ENCODE data around the gene IMP3. TPM values are rescaled to one million over a fixed set of nuclear protein-coding genes. Genes with fewer than 3 reads are reported as not detected.

The IMP3 gene
- total RNA-seq, 1 donor from 2014 or later: 159 TPM

- no peaks in the 10 kb centered on the region for H3K9me3 ChIP-seq
- intact Hi-C loops (cut with DNase I): no loop called here
- peaks cover 42 to 71% of the 10 kb centered on the region in 2 donors for H3K4me1 ChIP-seq
- TF ChIP-seq CTCF (IDR thresholded peaks at IDR 0.05): no peak
- peaks cover 15 to 42% of the 10 kb centered on the region in 2 donors for H3K36me3 ChIP-seq
- peak overlapping the region; percentile 34 to 60 for H3K27ac ChIP-seq
- H3K4me3 ChIP-seq: no peak overlapping the region
- DNase-seq (ENCODE audit: low spot score in 2 of 2): no peak
- no peaks in the 10 kb centered on the region for H3K27me3 ChIP-seq
Measured at GRCh38 chr15:75655931-75656330, 15.9 kb upstream of the IMP3 start.

GRCh38 chr15:75654201-75654907 lies 14.3 kb upstream of the IMP3 start:
- Histone ChIP-seq H3K27me3 (no peaks in the 10 kb centered on the region), H3K36me3 (peaks cover 15 to 40% of the 10 kb centered on the region in 2 donors), H3K9me3 (no peaks in the 10 kb centered on the region), H3K4me3 (peak overlapping the region in 1 of 2 donors; percentile 14), H3K4me1 (peaks cover 41 to 70% of the 10 kb centered on the region in 2 donors), H3K27ac (peak overlapping the region; percentile 98 to 99)
- intact Hi-C loops (cut with DNase I): no loop called here
- no peak for DNase-seq (ENCODE audit: low spot score in 2 of 2)
- no peak for TF ChIP-seq CTCF (IDR thresholded peaks at IDR 0.05)

GRCh38 chr15:75653347-75653913 lies 13.4 kb upstream of the IMP3 start:
- Histone ChIP-seq H3K27ac (peak overlapping the region; percentile 98 to 99), H3K36me3 (peaks cover 15 to 33% of the 10 kb centered on the region in 2 donors), H3K4me1 (peaks cover 39 to 66% of the 10 kb centered on the region in 2 donors), H3K9me3 (no peaks in the 10 kb centered on the region), H3K4me3 (peak overlapping the region in 1 of 2 donors; percentile 94), H3K27me3 (no peaks in the 10 kb centered on the region)
- intact Hi-C loops (cut with DNase I): no loop called here
- TF ChIP-seq CTCF (IDR thresholded peaks at IDR 0.05): no peak
- DNase-seq (ENCODE audit: low spot score in 2 of 2): no peak

- peaks cover 4 to 19% of the 10 kb centered on the region in 2 donors for H3K36me3 ChIP-seq
- no peaks in the 10 kb centered on the region for H3K9me3 ChIP-seq
- no peaks in the 10 kb centered on the region for H3K27me3 ChIP-seq
- intact Hi-C loops (cut with DNase I): no loop called here
- no peak for DNase-seq (ENCODE audit: low spot score in 2 of 2)
- no peak for TF ChIP-seq CTCF (IDR thresholded peaks at IDR 0.05)
- peak overlapping the region; percentile 86 to 94 for H3K4me3 ChIP-seq
- H3K27ac ChIP-seq: peak overlapping the region; percentile 98 to 99
- peaks cover 39 to 64% of the 10 kb centered on the region in 2 donors for H3K4me1 ChIP-seq
Measured at GRCh38 chr15:75651810-75652543, 12.0 kb upstream of the IMP3 start.

DNA sequence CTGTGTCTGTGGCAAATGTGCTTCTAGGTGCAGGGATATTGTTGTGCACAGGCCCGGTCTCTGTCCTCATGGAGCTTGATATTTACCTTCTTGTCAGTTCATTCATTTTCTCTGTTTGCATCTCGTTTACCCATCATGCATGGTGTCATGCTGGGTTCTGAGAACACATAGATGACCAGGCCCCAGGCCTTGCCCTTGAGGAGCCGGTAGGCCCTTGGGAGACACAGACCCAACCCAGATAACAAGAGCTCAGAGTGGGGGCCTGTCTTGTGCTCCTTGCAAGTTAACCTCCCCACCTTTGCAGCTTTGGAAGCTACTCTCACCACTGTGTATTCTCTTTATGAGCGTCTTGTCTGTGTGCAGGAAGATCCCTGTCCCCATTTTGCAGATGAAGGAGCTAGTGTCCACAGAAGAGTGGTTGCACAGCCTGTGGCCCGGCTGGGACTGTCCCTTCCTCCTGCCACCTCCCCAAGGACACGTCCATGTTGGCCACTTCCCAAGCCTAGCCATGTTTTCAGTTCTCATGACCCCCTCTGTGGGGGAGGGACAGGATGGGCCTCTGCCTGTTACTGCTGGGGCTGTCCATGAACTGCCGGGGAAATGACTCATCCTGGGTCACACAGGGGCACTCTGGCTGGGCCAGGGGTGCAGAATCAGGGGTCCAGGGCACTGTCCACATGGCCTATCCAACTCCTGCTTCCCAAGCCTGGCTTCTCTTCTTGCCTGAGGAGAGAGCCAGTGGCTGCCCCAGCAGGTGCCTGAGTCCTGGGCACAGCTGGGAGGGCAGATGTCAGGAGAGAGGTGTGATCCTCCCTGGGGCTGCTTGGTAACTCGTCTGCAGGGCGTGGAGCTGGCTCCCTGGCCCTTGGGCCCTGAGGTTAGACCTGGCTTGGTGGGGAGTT lies 11.1 kb upstream of the IMP3 start:
- Histone ChIP-seq H3K27ac (peak overlapping the region; percentile 98 to 99), H3K4me3 (peak overlapping the region; percentile 86 to 94), H3K27me3 (no peaks in the 10 kb centered on the region), H3K36me3 (peaks cover 0 to 11% of the 10 kb centered on the region in 2 donors), H3K9me3 (no peaks in the 10 kb centered on the region), H3K4me1 (peaks cover 44 to 68% of the 10 kb centered on the region in 2 donors)
- no peak for DNase-seq (ENCODE audit: low spot score in 2 of 2)
- TF ChIP-seq CTCF (IDR thresholded peaks at IDR 0.05): no peak
- intact Hi-C loops (cut with DNase I): no loop called here

Data from ascending aorta (tissue), 2 donors.